ENCODE measurements around the gene LLGL2. TPM values are rescaled to one million over a fixed set of nuclear protein-coding genes. Genes with fewer than 3 reads are reported as not detected.
"Not testable (repeated sequence)": the region's sequence is repeated elsewhere in the genome, so short reads cannot be mapped to it uniquely, and the experiment has no call there.

The LLGL2 gene
- 44.9 TPM for total RNA-seq

GRCh38 chr17:75524970-75525805 lies at the start of gene LLGL2:
LLGL2 (plus strand) TSS chr17:75525697; CDS start chr17:75543427, 17,730 bp downstream.
- H3K9me3 ChIP-seq, result no peaks in the 10 kb centered on the region
- H3K4me1 ChIP-seq, result peaks cover 28% of the 10 kb centered on the region
- H3K27ac ChIP-seq, result peak within 1 kb of the TSS; percentile 83
- no peaks in the 10 kb centered on the region for H3K27me3 ChIP-seq
- H3K36me3 ChIP-seq, result no peaks in the 10 kb centered on the region
- TF ChIP-seq POLR2A (IDR thresholded peaks at IDR 0.05), result peak in 1 of 2 donors; percentile 34
- peak in 1 of 3 experiments; percentile 29 for TF ChIP-seq CTCF (IDR thresholded peaks at IDR 0.05)
- TF ChIP-seq POLR2AphosphoS5 (IDR thresholded peaks at IDR 0.05; ENCODE audit: insufficient read depth in 1 of 2, low read depth in 1 of 2), result peak in 1 of 2 donors; percentile 58
- no peak for DNase-seq (ENCODE audit: extremely low spot score in 2 of 2)
- peak within 1 kb of the TSS; percentile 68 to 88 for H3K4me3 ChIP-seq
- intact Hi-C loops (cut with DNase I), result loop anchor here (5.0 kb wide), 1 partner anchor 62 kb away; the partner anchor contains the start of gene MYO15B

- Histone ChIP-seq H3K27me3 (no peaks in the 10 kb centered on the region), H3K27ac (peak overlapping the region; percentile 52), H3K4me3 (no peak overlapping the region), H3K36me3 (no peaks in the 10 kb centered on the region), H3K9me3 (no peaks in the 10 kb centered on the region), H3K4me1 (peaks cover 38% of the 10 kb centered on the region)
- DNase-seq (ENCODE audit: extremely low spot score in 2 of 2), result no peak
- intact Hi-C loops (cut with DNase I), result no loop called here
- no peak for TF ChIP-seq POLR2AphosphoS5 (IDR thresholded peaks at IDR 0.05; ENCODE audit: insufficient read depth in 1 of 2, low read depth in 1 of 2)
- TF ChIP-seq POLR2A (IDR thresholded peaks at IDR 0.05), result no peak
- TF ChIP-seq CTCF (IDR thresholded peaks at IDR 0.05), result no peak
Observed at GRCh38 chr17:75475851-75476250, 49.6 kb upstream of the LLGL2 start.

GRCh38 chr17:75476271-75476671 lies 49.2 kb upstream of the LLGL2 start:
- Histone ChIP-seq H3K4me3 (no peak overlapping the region), H3K27ac (peak overlapping the region; percentile 52), H3K36me3 (no peaks in the 10 kb centered on the region), H3K4me1 (peaks cover 42% of the 10 kb centered on the region), H3K27me3 (no peaks in the 10 kb centered on the region), H3K9me3 (no peaks in the 10 kb centered on the region)
- intact Hi-C loops (cut with DNase I), result no loop called here
- no peak for DNase-seq (ENCODE audit: extremely low spot score in 2 of 2)
- no peak for TF ChIP-seq POLR2AphosphoS5 (IDR thresholded peaks at IDR 0.05; ENCODE audit: insufficient read depth in 1 of 2, low read depth in 1 of 2)
- no peak for TF ChIP-seq POLR2A (IDR thresholded peaks at IDR 0.05)
- no peak for TF ChIP-seq CTCF (IDR thresholded peaks at IDR 0.05)

- TF ChIP-seq POLR2AphosphoS5 (IDR thresholded peaks at IDR 0.05; ENCODE audit: insufficient read depth in 1 of 2, low read depth in 1 of 2) (no peak), POLR2A (IDR thresholded peaks at IDR 0.05) (no peak), CTCF (IDR thresholded peaks at IDR 0.05) (no peak)
- Histone ChIP-seq H3K27me3 (no peaks in the 10 kb centered on the region), H3K36me3 (no peaks in the 10 kb centered on the region), H3K27ac (peak overlapping the region; percentile 52), H3K9me3 (no peaks in the 10 kb centered on the region), H3K4me3 (no peak overlapping the region), H3K4me1 (peaks cover 46% of the 10 kb centered on the region)
- intact Hi-C loops (cut with DNase I), result no loop called here
- no peak for DNase-seq (ENCODE audit: extremely low spot score in 2 of 2)
Observed at GRCh38 chr17:75476752-75477489, 48.6 kb upstream of the LLGL2 start.

GRCh38 chr17:75477490-75477862 lies 48.0 kb upstream of the LLGL2 start:
- peak overlapping the region; percentile 52 for H3K27ac ChIP-seq
- DNase-seq (ENCODE audit: extremely low spot score in 2 of 2); H3K4me3 ChIP-seq; H3K36me3 ChIP-seq; H3K9me3 ChIP-seq; H3K27me3 ChIP-seq; intact Hi-C loops (cut with DNase I): not testable (repeated sequence)
- H3K4me1 ChIP-seq, result peaks cover 46% of the 10 kb centered on the region

Measured in vagina (tissue), 2 donors.